KOPT-K1 (cell line): Measurements from ENCODE around the gene PRKCZ.
A peak's percentile ranks its signal among the peaks of the same experiment; 100 is the strongest.
"Not testable (repeated sequence)": the region's sequence is repeated elsewhere in the genome, so short reads cannot be mapped to it uniquely, and the experiment has no call there.

Experiments used
- H3K27ac ChIP-seq: fragments of 200-600 bp; sonication (generic); 2 replicates; pipeline ENCODE4 v1.5.1; 2016; ENCODE audit warnings: antibody characterized with exemption, mild to moderate bottlenecking, low read depth, low read length; ENCODE audit not compliant: poor library complexity, severe bottlenecking
- H3K36me3 ChIP-seq: fragments of 200-600 bp; sonication (generic); 2 replicates; pipeline ENCODE4 v1.5.1; 2017; ENCODE audit warnings: antibody characterized with exemption, mild to moderate bottlenecking, low read length, moderate library complexity; ENCODE audit not compliant: insufficient read depth
- H3K9me3 ChIP-seq: fragments of 200-600 bp; sonication (generic); 2 replicates; pipeline ENCODE4 v1.5.1; 2017; ENCODE audit warnings: antibody characterized with exemption, low read length, mild to moderate bottlenecking; ENCODE audit not compliant: insufficient read depth, poor library complexity, severe bottlenecking

PRKCZ gene

DNA sequence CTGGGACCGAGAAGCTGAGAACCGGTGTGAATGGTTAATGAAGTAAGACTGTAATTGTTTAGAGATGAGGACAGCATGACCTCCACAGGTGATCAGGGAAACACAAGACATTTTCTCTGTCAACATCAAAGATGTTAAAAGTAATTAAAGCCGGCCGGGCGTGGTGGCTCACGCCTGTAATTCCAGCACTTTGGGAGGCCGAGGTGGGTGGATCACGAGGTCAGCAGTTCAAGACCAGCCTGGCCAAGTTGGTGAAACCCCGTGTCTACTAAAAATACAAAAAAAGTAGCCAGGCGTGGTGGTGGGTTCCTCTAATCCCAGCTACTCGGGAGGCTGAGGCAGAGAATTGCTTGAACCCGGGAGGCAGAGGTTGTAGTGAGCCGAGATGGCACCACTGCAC lies 88.9 kb downstream of the PRKCZ start:
- H3K27ac ChIP-seq, H3K9me3 ChIP-seq: not testable (repeated sequence)

DNA sequence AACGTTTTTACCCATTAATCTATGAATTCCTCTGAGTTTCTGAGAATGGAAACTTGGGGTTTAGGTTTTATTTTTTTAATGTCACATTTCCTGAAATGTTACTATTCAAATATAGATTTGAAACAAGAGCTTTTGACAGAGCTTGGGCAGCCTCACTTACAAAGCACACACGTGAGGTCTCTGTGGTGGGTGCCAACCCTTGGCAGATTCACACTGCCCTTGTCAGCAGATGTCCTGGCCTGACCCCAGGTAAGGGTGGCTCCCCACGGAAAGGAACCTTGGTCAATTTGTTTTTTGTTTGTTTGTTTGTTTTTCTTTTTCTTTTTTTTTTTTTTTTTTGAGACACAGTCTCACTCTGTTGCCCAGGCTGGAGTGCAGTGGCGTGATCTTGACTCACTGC lies 90.8 kb downstream of the PRKCZ start:
- Histone ChIP-seq H3K36me3 (no peaks in the 10 kb centered on the region), H3K9me3 (no peaks in the 10 kb centered on the region), H3K27ac (no peak overlapping the region)

More for the DNA sequence above, 88.9 kb downstream of the PRKCZ start:
- not testable (repeated sequence) for H3K36me3 ChIP-seq

DNA sequence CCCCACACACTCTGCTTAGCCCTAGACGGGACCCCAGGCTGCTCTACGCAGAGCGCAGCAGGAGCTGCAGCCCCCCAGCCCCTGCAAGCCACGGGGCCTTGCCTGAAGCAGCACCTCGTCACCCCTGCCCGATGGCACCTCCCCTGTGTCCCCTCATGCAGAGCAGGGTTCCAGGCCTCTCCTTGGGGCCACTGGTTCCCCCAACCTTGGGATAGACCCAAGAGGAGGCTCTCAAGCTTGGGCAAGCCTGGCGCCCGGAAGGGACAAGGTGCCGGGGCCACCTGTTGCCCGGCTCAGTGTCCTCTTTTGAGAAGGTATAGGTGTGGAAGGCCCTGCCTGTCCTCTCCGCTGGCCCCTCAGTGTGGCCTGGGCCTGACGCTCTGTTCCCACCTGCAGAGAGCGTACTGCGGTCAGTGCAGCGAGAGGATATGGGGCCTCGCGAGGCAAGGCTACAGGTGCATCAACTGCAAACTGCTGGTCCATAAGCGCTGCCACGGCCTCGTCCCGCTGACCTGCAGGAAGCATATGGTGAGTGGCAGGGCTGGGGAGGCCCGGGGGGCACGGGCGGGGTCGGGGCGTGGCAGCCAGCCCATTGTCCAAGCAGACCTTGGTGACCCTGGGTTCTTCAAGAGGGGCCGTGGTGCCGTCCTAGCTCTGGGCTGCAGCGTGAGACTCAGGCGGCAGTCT lies 93.7 kb downstream of the PRKCZ start:
- Histone ChIP-seq H3K36me3 (no peaks in the 10 kb centered on the region), H3K27ac (no peak overlapping the region), H3K9me3 (no peaks in the 10 kb centered on the region)

DNA sequence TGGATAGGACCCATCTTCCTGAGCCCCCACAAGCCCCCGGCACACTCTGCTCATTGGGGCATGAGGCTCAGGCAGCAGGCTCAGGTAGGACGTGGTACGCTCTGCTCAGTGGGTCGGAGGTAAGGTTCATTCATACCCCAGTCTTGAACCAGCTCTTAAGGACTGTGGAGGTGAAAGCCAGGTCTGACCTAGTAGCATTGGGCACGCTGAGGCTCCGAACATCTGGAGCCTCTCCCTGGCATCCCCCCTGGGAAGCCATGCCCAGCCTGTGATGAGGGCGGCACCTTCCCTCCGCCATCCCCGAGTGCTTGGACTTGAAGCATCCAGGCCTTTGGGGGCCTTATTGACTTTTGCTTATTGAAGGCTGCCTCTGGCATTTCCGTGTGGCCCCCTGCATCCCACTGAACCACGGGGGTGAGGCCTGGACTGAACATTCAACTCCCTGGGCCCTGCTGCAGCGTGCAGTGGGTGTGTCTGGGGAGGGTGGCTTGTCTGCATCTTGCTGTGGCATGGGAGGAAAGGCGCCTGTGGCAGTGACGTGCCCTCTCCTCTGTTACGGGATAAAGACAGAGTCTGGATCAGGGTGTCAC lies 94.4 kb downstream of the PRKCZ start:
- H3K9me3 ChIP-seq: no peaks in the 10 kb centered on the region
- H3K36me3 ChIP-seq: no peaks in the 10 kb centered on the region

DNA sequence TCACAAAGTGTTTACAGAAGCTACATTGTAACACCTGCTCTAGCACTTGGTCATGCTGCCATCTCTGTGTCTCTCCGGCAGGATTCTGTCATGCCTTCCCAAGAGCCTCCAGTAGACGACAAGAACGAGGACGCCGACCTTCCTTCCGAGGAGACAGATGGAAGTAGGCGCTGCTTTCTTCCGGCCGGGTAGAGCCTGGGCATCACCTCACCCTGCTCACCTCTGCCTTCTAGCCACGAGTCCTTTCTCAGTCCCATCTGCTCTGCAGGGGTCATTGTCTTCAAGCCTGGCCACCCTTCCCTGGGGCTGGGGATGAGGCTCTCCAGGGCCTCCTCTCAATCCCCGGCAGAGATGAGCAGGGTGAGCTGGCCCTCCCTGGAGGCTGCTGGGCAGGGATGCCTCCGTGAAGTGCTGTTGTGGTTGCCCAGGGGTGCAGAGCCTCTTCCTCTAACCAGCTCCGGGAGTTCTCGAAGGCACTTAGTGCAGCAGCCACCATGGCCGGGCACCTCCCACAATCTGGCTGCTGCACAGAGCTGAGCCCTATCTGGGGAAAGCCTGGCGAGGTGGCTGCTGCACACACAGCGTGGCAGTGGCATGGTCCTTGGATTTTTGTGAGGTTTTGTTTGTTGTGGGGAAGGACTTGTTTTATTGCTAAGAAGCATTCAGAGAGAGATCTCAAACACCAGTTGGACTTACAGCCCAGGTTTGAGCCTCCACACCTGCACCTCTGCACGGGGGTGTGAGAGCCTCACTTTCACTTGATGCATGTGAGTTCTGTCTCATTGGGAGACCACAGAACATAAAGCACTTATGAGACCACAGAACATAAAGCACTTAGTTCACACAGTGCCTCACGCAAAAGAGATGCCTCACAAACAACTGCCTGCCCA lies 96.0 kb downstream of the PRKCZ start:
- Histone ChIP-seq H3K9me3 (no peaks in the 10 kb centered on the region), H3K36me3 (no peaks in the 10 kb centered on the region), H3K27ac (peak overlapping the region; percentile 25)

More for the DNA sequence above, 94.4 kb downstream of the PRKCZ start:
- H3K27ac ChIP-seq: no peak overlapping the region

DNA sequence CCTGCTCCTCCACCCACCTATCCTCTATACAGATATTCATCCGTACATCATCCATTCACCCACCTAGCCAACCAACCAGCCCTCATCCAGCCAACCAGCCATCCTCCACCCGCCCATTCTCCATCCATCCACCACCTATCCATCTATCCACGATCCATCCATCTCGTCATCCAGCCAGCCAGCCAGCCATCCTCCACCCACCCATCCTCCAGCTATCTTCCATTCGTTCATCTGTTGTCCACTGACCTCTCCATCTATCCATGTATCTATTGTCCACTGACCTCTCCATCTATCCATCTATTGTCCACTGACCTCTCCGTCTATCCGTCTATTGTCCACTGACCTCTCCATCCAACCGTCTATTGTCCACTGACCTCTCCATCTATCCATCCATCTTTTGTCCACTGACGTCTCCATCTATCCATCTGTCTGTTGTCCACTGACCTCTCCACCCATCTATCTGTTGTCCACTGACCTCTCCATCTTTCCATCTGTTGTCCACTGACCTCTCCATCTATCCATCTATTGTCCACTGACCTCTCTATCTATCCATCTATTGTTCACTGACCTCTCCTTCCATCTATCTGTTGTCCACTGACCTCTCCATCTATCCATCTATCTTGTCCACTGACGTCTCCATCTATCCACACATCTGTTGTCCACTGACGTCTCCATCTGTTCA lies 96.8 kb downstream of the PRKCZ start:
- Histone ChIP-seq H3K9me3 (no peaks in the 10 kb centered on the region), H3K27ac (no peak overlapping the region), H3K36me3 (no peaks in the 10 kb centered on the region)

DNA sequence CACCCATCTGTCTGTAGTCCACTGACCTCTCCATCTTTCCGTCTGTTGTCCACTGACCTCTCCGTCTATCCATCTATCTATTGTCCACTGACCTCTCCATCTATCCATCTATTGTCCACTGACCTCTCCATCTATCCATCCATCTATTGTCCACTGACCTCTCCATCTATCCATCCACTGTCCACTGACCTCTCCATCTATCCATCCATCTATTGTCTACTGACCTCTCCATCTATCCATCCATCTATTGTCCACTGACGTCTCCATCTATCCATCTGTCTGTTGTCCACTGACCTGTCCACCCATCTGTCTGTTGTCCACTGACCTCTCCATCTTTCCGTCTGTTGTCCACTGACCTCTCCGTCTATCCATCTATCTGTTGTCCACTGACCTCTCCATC lies 97.7 kb downstream of the PRKCZ start:
- not testable (repeated sequence) for H3K36me3 ChIP-seq, H3K9me3 ChIP-seq, H3K27ac ChIP-seq

DNA sequence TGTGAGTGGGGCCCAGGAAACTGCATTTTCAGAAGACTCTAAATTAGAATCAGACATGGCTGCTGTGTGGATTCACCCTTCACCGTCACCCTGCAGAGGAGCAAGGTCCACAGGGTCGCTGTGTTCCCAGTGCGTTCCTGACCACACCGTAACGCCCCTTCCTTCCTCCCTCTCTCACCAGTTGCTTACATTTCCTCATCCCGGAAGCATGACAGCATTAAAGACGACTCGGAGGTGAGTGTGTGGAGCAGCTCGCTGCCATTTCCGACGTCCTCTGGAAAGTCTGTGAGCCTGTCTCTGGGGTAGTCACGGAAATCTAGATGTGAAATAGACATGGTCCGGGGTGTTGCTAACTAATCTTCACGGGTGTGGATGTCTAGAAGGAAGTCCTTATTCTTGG lies 98.5 kb downstream of the PRKCZ start:
- peak overlapping the region; percentile 46 for H3K27ac ChIP-seq
- no peaks in the 10 kb centered on the region for H3K36me3 ChIP-seq

DNA sequence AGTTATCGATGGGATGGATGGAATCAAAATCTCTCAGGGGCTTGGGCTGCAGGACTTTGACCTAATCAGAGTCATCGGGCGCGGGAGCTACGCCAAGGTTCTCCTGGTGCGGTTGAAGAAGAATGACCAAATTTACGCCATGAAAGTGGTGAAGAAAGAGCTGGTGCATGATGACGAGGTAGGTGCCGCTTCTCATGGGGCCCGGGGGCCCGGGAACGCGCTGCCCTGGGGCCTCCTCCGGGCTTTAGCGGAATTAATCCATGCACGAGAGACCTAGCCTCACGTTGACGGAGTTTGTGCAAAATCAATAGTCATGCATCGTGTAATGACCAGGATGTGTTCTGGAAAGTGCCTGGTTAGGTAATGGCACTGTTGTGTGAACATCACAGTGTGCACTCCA lies 100.6 kb downstream of the PRKCZ start:
- no peak overlapping the region for H3K27ac ChIP-seq
- H3K9me3 ChIP-seq: no peaks in the 10 kb centered on the region
- H3K36me3 ChIP-seq: no peaks in the 10 kb centered on the region

More for the DNA sequence above, 98.5 kb downstream of the PRKCZ start:
- no peaks in the 10 kb centered on the region for H3K9me3 ChIP-seq

DNA sequence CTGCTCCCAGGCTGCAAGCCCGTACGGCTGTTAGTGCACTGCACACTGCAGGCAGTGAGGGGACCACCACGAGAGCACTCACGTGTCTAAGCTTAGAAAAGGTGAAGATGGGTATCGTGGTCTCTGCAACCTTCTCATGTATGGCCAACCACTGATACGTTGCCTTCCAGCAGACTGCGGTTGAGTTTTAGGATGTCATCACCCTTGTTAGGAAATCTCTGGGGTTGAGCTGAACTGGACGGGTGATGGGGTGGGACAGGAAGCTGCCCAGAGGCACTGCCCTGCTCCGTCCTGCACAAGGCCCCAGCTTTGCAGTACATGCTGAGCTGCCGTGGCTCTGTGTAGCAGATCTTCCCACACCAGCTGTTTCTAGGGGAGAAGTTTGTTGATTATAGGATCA lies 101.0 kb downstream of the PRKCZ start:
- Histone ChIP-seq H3K9me3 (no peaks in the 10 kb centered on the region), H3K36me3 (no peaks in the 10 kb centered on the region), H3K27ac (no peak overlapping the region)

DNA sequence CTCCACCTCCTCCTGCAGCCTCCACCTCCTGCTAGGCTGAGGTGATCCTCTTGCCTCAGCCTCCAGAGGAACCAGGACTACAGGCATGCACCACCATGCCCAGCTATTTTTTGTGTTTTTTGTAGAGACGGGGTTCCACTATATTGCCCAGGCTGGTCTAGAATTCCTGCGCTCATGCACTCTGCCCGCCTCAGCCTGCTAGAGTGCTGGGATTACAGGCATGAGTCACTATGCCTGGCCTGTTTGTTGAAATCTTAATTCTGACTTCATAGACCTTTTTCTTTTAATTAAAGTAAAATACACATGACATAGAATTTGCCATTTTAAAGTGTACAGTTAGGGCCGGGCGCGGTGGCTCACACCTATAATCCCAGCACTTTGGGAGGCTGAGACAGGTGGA lies 101.7 kb downstream of the PRKCZ start:
- Histone ChIP-seq H3K27ac (no peak overlapping the region), H3K36me3 (no peaks in the 10 kb centered on the region), H3K9me3 (no peaks in the 10 kb centered on the region)

DNA sequence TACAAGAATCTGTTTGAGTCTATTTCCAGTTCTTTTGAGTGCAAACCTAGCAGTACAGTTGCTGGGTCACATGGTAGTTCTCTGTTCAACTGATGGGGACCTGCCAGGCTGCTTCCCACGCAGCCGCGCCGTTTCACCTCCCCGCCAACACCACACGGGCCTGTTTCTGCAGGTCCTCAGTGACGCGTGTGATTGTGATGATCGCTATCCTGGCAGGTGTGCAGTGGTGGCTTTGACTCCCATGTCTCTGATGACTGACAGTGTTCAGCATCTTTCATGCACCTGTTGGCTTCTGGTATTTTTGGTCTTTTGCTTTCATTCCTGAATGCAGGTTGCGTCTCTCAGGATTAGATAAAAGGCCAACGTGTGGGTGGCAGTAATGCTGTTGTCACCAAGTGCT lies 102.7 kb downstream of the PRKCZ start:
- Histone ChIP-seq H3K36me3 (no peaks in the 10 kb centered on the region), H3K27ac (no peak overlapping the region), H3K9me3 (no peaks in the 10 kb centered on the region)

DNA sequence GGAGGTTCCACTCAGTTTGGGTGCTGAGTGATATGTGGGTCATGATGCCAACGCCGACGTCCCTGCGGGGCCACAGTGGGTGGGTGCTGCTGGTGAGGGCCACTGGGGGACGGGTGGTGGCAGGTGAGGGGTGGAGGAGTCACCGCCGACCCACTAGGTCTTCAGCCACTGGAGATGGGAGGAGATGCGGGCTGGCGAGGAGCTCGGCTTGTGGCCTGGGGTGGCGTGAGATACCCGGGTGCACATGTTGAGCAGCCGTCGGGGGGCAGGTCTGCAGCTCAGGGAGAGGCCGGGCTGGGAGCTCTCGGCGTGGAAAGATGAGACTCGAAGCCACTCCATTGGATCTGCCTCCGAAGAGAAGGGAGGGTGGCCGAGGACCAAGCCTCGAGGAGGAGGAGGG lies 103.8 kb downstream of the PRKCZ start:
- H3K9me3 ChIP-seq: no peaks in the 10 kb centered on the region
- H3K36me3 ChIP-seq: no peaks in the 10 kb centered on the region
- H3K27ac ChIP-seq: no peak overlapping the region

DNA sequence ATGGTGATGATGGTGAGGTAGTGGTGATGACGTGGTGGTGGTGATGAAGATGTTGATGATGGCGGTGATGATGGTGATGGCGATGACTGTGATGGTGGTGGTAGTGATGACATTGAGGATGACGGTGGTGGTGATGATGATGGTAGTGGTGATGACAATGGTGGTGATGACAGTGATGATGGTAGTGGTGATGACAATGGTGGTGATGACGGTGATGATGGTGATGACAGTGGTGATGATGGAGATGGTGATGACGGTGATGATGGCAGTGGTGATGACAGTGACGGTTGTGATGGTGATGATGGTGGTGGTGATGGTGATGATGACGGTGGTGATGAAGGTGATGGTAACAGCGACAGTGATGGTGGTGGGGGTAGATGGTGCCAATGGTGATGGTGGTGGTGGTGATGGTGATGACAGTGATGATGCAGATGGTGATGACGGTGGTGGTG lies 105.0 kb downstream of the PRKCZ start:
- Histone ChIP-seq H3K9me3 (no peaks in the 10 kb centered on the region), H3K36me3 (no peaks in the 10 kb centered on the region), H3K27ac (no peak overlapping the region)

DNA sequence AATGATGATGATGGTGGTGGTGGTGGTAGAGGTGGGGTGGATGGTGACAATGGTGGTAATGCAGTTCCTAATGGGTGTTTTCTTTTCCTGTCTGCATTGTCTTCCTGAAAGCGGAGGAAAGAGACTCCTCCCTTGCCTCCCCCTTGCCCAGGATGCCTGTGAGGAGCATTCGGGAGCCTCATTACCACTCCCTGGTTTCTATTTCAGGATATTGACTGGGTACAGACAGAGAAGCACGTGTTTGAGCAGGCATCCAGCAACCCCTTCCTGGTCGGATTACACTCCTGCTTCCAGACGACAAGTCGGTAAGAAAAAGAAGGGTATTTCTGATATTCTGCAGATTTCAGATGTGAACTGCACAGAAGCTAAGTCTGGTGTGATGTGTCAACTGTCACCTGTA lies 105.6 kb downstream of the PRKCZ start:
- H3K27ac ChIP-seq: no peak overlapping the region
- H3K36me3 ChIP-seq: no peaks in the 10 kb centered on the region
- no peaks in the 10 kb centered on the region for H3K9me3 ChIP-seq
